ENCODE data around the gene RAB11FIP4.

Gene RAB11FIP4

GRCh38 chr17:31564291-31564690 is 172.8 kb downstream of the RAB11FIP4 start:
- no peak overlapping the region for H3K4me3 ChIP-seq (ENCODE audit: low read length)
- no peaks in the 10 kb centered on the region for H3K4me1 ChIP-seq (ENCODE audit: insufficient read depth, low read length)
- H3K27me3 ChIP-seq (ENCODE audit: insufficient read depth, low read length) = peaks cover 48% of the 10 kb centered on the region
- H3K9me3 ChIP-seq (ENCODE audit: low read length) = peaks cover 2% of the 10 kb centered on the region
- H2AFZ ChIP-seq (ENCODE audit: low read depth, low read length) = no peak overlapping the region
- no peaks in the 10 kb centered on the region for H3K36me3 ChIP-seq (ENCODE audit: insufficient read depth, low read length)

- Histone ChIP-seq H2AFZ (ENCODE audit: low read depth, low read length) (no peak overlapping the region), H3K4me3 (ENCODE audit: low read length) (no peak overlapping the region), H3K4me1 (ENCODE audit: insufficient read depth, low read length) (no peaks in the 10 kb centered on the region), H3K9me3 (ENCODE audit: low read length) (peaks cover 2% of the 10 kb centered on the region), H3K36me3 (ENCODE audit: insufficient read depth, low read length) (no peaks in the 10 kb centered on the region), H3K27me3 (ENCODE audit: insufficient read depth, low read length) (peaks cover 42% of the 10 kb centered on the region)
These were observed 173.4 kb downstream of the RAB11FIP4 start for GRCh38 chr17:31564883-31565301.

GRCh38 chr17:31565652-31566051 is 174.2 kb downstream of the RAB11FIP4 start:
- no peaks in the 10 kb centered on the region for H3K4me1 ChIP-seq (ENCODE audit: insufficient read depth, low read length)
- H2AFZ ChIP-seq (ENCODE audit: low read depth, low read length) = no peak overlapping the region
- no peaks in the 10 kb centered on the region for H3K9me3 ChIP-seq (ENCODE audit: low read length)
- no peak overlapping the region for H3K4me3 ChIP-seq (ENCODE audit: low read length)
- H3K36me3 ChIP-seq (ENCODE audit: insufficient read depth, low read length) = no peaks in the 10 kb centered on the region
- H3K27me3 ChIP-seq (ENCODE audit: insufficient read depth, low read length) = peaks cover 34% of the 10 kb centered on the region

GRCh38 chr17:31566247-31566991 is 174.9 kb downstream of the RAB11FIP4 start:
- no peak overlapping the region for H3K4me3 ChIP-seq (ENCODE audit: low read length)
- no peaks in the 10 kb centered on the region for H3K4me1 ChIP-seq (ENCODE audit: insufficient read depth, low read length)
- H3K36me3 ChIP-seq (ENCODE audit: insufficient read depth, low read length) = no peaks in the 10 kb centered on the region
- H2AFZ ChIP-seq (ENCODE audit: low read depth, low read length) = no peak overlapping the region
- no peaks in the 10 kb centered on the region for H3K9me3 ChIP-seq (ENCODE audit: low read length)
- peaks cover 30% of the 10 kb centered on the region for H3K27me3 ChIP-seq (ENCODE audit: insufficient read depth, low read length)

- no peaks in the 10 kb centered on the region for H3K9me3 ChIP-seq (ENCODE audit: low read length)
- no peak overlapping the region for H3K4me3 ChIP-seq (ENCODE audit: low read length)
- H3K36me3 ChIP-seq (ENCODE audit: insufficient read depth, low read length) = no peaks in the 10 kb centered on the region
- no peaks in the 10 kb centered on the region for H3K4me1 ChIP-seq (ENCODE audit: insufficient read depth, low read length)
- H3K27me3 ChIP-seq (ENCODE audit: insufficient read depth, low read length) = peaks cover 24% of the 10 kb centered on the region
- no peak overlapping the region for H2AFZ ChIP-seq (ENCODE audit: low read depth, low read length)
These were observed 175.5 kb downstream of the RAB11FIP4 start for GRCh38 chr17:31566992-31567373.

GRCh38 chr17:31568121-31568520 is 176.6 kb downstream of the RAB11FIP4 start:
- Histone ChIP-seq H2AFZ (ENCODE audit: low read depth, low read length) (no peak overlapping the region), H3K4me3 (ENCODE audit: low read length) (no peak overlapping the region), H3K36me3 (ENCODE audit: insufficient read depth, low read length) (no peaks in the 10 kb centered on the region), H3K9me3 (ENCODE audit: low read length) (no peaks in the 10 kb centered on the region), H3K27me3 (ENCODE audit: insufficient read depth, low read length) (peaks cover 16% of the 10 kb centered on the region), H3K4me1 (ENCODE audit: insufficient read depth, low read length) (no peaks in the 10 kb centered on the region)

GRCh38 chr17:31568539-31568938 is 177.1 kb downstream of the RAB11FIP4 start:
- no peak overlapping the region for H3K4me3 ChIP-seq (ENCODE audit: low read length)
- H3K9me3 ChIP-seq (ENCODE audit: low read length) = no peaks in the 10 kb centered on the region
- H2AFZ ChIP-seq (ENCODE audit: low read depth, low read length) = no peak overlapping the region
- H3K4me1 ChIP-seq (ENCODE audit: insufficient read depth, low read length) = no peaks in the 10 kb centered on the region
- no peaks in the 10 kb centered on the region for H3K36me3 ChIP-seq (ENCODE audit: insufficient read depth, low read length)
- H3K27me3 ChIP-seq (ENCODE audit: insufficient read depth, low read length) = peaks cover 16% of the 10 kb centered on the region

- no peaks in the 10 kb centered on the region for H3K4me1 ChIP-seq (ENCODE audit: insufficient read depth, low read length)
- H3K27me3 ChIP-seq (ENCODE audit: insufficient read depth, low read length) = peaks cover 16% of the 10 kb centered on the region
- no peak overlapping the region for H2AFZ ChIP-seq (ENCODE audit: low read depth, low read length)
- no peaks in the 10 kb centered on the region for H3K36me3 ChIP-seq (ENCODE audit: insufficient read depth, low read length)
- no peaks in the 10 kb centered on the region for H3K9me3 ChIP-seq (ENCODE audit: low read length)
- H3K4me3 ChIP-seq (ENCODE audit: low read length) = no peak overlapping the region
These were observed 178.8 kb downstream of the RAB11FIP4 start for GRCh38 chr17:31570231-31570630.

- Histone ChIP-seq H3K27me3 (ENCODE audit: insufficient read depth, low read length) (peaks cover 17% of the 10 kb centered on the region), H3K36me3 (ENCODE audit: insufficient read depth, low read length) (no peaks in the 10 kb centered on the region), H3K9me3 (ENCODE audit: low read length) (no peaks in the 10 kb centered on the region), H3K4me3 (ENCODE audit: low read length) (no peak overlapping the region), H3K4me1 (ENCODE audit: insufficient read depth, low read length) (no peaks in the 10 kb centered on the region), H2AFZ (ENCODE audit: low read depth, low read length) (no peak overlapping the region)
These were observed 179.7 kb downstream of the RAB11FIP4 start for GRCh38 chr17:31570951-31571892.

- no peak overlapping the region for H2AFZ ChIP-seq (ENCODE audit: low read depth, low read length)
- H3K4me3 ChIP-seq (ENCODE audit: low read length) = no peak overlapping the region
- no peaks in the 10 kb centered on the region for H3K36me3 ChIP-seq (ENCODE audit: insufficient read depth, low read length)
- H3K27me3 ChIP-seq (ENCODE audit: insufficient read depth, low read length) = peaks cover 14% of the 10 kb centered on the region
- H3K9me3 ChIP-seq (ENCODE audit: low read length) = no peaks in the 10 kb centered on the region
- H3K4me1 ChIP-seq (ENCODE audit: insufficient read depth, low read length) = no peaks in the 10 kb centered on the region
These were observed 180.9 kb downstream of the RAB11FIP4 start for GRCh38 chr17:31572341-31572740.

GRCh38 chr17:31573047-31573446 is 181.6 kb downstream of the RAB11FIP4 start:
- Histone ChIP-seq H3K9me3 (ENCODE audit: low read length) (no peaks in the 10 kb centered on the region), H3K4me3 (ENCODE audit: low read length) (no peak overlapping the region), H3K27me3 (ENCODE audit: insufficient read depth, low read length) (peaks cover 14% of the 10 kb centered on the region), H2AFZ (ENCODE audit: low read depth, low read length) (no peak overlapping the region), H3K36me3 (ENCODE audit: insufficient read depth, low read length) (no peaks in the 10 kb centered on the region), H3K4me1 (ENCODE audit: insufficient read depth, low read length) (no peaks in the 10 kb centered on the region)

GRCh38 chr17:31573861-31574260 is 182.4 kb downstream of the RAB11FIP4 start:
- Histone ChIP-seq H3K27me3 (ENCODE audit: insufficient read depth, low read length) (peaks cover 11% of the 10 kb centered on the region), H3K4me3 (ENCODE audit: low read length) (no peak overlapping the region), H3K9me3 (ENCODE audit: low read length) (no peaks in the 10 kb centered on the region), H3K4me1 (ENCODE audit: insufficient read depth, low read length) (no peaks in the 10 kb centered on the region), H2AFZ (ENCODE audit: low read depth, low read length) (no peak overlapping the region), H3K36me3 (ENCODE audit: insufficient read depth, low read length) (no peaks in the 10 kb centered on the region)

GRCh38 chr17:31574458-31574857 is 183.0 kb downstream of the RAB11FIP4 start:
- Histone ChIP-seq H3K4me1 (ENCODE audit: insufficient read depth, low read length) (no peaks in the 10 kb centered on the region), H3K9me3 (ENCODE audit: low read length) (no peaks in the 10 kb centered on the region), H3K36me3 (ENCODE audit: insufficient read depth, low read length) (no peaks in the 10 kb centered on the region)

More at GRCh38 chr17:31574458-31574857, 183.0 kb downstream of the RAB11FIP4 start:
- Histone ChIP-seq H3K27me3 (ENCODE audit: insufficient read depth, low read length) (peaks cover 11% of the 10 kb centered on the region), H3K4me3 (ENCODE audit: low read length) (no peak overlapping the region), H2AFZ (ENCODE audit: low read depth, low read length) (no peak overlapping the region)

All from neuron (in vitro differentiated cells).